ENCODE measurements around the gene SLC4A11.

Gene SLC4A11

GRCh38 chr20:3246682-3247081, 7.7 kb upstream of the SLC4A11 start:
- DNase-seq (ENCODE audit: low spot score): no peak

DNA sequence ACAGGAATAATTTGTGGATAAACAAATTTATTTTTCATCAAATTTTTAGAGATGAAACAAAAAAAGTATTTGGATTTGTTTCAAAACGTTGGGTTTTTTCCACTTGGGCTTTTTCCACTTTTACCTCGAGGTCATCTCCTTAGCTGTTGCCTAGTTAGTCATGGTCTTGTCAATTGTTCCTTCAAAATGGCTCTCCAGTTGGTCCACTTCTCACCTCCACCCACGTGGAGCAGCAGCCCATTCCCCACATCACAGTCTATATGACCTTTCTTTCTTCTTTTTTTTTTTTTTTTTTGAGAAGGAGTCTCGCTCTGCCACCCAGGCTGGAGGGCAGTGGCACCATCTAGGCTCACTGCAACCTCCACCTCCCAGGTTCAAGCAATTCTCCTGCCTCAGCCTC, 6.7 kb upstream of the SLC4A11 start:
- no peak for DNase-seq (ENCODE audit: low spot score)

GRCh38 chr20:3245156-3245555, 6.2 kb upstream of the SLC4A11 start:
- DNase-seq (ENCODE audit: low spot score): no peak

- no peak for DNase-seq (ENCODE audit: low spot score)
Observed at GRCh38 chr20:3244613-3245012, 5.6 kb upstream of the SLC4A11 start.

DNA sequence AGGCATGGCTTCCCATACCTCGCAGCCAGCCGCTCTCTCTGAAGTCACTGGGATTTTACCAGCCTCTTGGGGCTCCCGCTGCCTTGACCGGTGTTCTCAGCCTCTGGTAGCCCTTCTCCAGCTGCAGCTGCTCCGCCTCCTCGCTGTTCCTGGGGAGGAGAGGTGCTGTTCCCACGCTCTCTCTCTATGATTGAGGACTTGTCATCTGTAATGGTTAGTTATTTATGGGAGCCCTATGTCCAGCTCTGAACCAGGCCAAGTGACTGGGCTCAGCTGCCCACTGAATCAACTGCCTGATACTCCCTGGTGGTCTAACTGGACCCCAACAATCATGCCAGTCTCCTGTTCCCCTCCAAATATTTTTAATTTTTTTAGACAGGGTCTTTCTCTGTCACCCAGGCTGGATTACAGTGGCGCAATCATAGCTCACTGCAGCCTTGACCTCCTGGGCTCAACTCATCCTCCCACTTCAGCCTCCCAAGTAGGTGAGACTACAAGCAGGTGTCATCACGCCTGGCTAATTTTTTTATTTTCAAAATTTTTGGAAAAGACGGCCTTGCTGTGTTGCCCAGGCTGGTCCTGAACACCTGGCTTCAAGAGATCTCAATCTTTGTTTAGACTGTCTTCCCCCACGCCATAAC, 4.8 kb upstream of the SLC4A11 start:
- no peak for DNase-seq (ENCODE audit: low spot score)

GRCh38 chr20:3242172-3242692, 3.2 kb upstream of the SLC4A11 start:
- DNase-seq (ENCODE audit: low spot score): no peak

- no peak for DNase-seq (ENCODE audit: low spot score)
Observed at GRCh38 chr20:3240776-3241363, 1.9 kb upstream of the SLC4A11 start.

- no peak for DNase-seq (ENCODE audit: low spot score)
Observed at GRCh38 chr20:3239867-3240775, 1.1 kb upstream of the SLC4A11 start.

GRCh38 chr20:3238616-3239025, 369 bp downstream of the SLC4A11 start:
- DNase-seq (ENCODE audit: low spot score): peak; percentile 37

GRCh38 chr20:3237958-3238615, 903 bp downstream of the SLC4A11 start:
- DNase-seq (ENCODE audit: low spot score): no peak

- no peak for DNase-seq (ENCODE audit: low spot score)
Observed at GRCh38 chr20:3237011-3237957, 1.7 kb downstream of the SLC4A11 start.

DNA sequence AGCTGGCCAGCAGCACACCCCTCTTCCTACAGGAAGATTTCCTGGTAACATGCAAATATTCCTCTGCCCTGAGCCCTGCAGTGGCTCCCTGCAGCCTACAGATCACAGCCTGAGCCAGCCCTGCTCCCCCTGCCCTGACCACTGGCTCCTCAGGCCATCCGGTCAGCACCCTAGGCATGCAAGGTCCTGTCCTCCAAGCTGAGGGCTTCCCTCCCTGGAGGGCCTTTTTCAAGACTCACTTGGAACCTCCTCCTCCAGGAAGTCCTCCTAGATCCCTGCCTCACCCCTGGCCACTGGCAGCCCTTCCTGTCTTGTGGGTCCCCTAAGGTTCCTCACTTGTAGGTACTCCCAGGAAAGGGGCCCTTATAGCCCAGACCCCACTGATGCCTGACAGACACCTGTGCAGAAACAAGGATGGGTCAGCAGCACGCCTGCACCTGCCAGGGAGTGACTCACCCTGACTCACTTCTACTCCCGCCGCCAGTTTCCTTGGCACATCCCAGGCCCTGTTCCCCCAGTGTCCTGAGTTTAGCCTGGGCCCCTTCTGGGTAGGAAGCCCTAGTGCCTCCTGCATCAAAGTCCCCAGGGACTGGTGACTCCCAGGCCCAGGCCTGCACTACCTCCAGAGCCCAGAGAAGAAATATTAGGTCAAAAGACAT, 3.2 kb downstream of the SLC4A11 start:
- DNase-seq (ENCODE audit: low spot score): no peak

DNA sequence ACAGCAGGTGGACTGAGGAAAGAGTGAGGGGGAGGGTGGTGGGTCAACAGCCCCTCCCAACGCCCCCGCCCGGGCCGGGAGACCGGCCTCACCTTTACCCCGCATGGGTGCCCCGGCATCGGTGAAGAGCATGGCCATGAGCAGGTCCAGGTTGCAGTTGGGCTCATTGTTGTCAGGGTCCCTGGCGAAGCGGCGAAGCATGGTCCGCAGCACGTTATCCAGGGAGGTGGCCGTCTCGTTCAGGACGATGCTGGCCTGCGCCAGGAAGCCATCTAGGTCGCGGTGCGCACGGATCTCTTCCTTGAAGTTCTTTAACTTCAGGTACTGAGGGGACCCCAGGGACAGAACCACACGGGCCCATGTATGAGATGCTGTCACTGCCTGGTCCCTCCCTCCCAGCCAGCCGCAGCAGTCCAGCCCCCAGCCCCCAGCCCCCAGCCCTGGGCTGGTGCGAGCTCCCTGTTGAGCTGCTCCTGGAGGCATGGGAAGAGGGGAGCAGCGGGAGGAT, 4.9 kb downstream of the SLC4A11 start:
- no peak for DNase-seq (ENCODE audit: low spot score)

GRCh38 chr20:3233131-3233990, 5.6 kb downstream of the SLC4A11 start:
- no peak for DNase-seq (ENCODE audit: low spot score)

DNA sequence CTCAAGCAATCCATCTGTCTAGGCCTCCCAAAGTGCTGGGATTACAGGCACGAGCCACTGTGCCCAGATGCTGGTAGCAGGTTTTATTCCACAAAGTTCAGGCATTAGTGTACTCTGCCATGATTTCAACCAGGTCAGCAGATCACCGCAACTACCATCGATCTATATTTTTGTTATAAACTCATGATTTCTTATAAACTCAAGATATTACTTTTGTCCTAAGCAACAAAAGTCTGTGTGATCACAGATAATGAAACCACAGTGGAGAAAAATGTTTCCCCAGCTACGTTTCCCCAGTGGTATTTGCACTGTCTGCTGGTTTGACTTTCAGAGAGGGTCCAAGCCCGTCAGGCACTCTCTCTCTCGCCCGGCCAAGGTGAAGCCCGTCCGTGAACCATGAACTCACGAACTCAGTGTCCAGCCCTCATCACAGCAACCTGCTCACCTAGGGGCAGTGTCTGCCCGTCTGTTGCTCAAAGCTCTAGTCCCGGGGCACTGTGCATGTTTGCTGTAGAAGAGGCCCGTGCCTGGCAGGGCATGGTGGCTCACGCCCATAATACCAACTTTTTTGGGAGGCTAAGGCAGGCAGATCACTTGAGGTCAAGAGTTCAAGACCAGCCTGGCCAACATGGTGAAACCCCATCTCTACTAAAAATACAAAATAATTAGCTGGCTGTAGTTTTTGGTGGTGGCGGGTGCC, 7.0 kb downstream of the SLC4A11 start:
- DNase-seq (ENCODE audit: low spot score): no peak

- no peak for DNase-seq (ENCODE audit: low spot score)
Observed at GRCh38 chr20:3231116-3231515, 7.9 kb downstream of the SLC4A11 start.

DNA sequence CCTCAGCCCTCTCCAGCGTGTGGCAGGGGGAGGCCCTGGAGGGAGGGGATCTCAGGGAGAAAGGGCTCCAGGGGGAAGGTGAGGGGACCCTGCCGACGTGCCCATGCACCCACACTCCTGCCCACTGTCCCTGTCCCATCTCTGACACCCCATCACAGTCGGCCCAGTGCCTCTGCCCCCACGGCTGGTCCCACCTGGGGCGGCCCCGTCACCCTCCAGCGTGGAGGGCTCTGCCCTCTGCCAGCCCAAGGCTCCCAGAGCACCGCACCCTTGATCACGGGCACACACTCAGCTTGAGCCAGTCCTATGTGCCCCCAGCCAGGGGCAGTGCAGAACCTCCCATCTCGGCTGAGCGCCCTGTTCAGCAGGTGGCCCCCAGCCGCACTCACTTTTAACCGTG, 9.2 kb downstream of the SLC4A11 start:
- no peak for DNase-seq (ENCODE audit: low spot score)

DNA sequence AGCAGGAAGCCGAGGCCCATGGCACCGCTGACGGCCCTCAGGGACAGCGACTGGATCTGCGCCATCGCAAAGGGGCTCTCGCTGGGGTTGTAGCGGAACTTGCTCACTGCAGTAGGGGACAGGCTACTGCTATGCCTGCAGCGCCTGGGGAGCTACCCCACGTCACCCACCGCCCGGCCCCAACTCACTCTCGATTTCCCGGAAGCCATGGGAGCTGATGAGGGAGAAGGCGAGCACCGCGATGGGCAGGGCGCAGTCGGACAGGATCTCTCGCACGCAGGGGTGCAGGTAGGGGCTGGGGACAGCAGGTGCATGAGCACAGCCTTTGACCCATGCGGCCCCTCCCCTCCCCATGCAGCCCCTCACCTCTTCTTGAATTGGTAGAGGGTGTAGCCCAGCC, 9.8 kb downstream of the SLC4A11 start:
- no peak for DNase-seq (ENCODE audit: low spot score)

- no peak for DNase-seq (ENCODE audit: low spot score)
Observed at GRCh38 chr20:3228750-3229032, 10.3 kb downstream of the SLC4A11 start.
